OCI-LY3 (cell line): ENCODE results near the gene CHPF.

Experiments
- EZH2phosphoT487 ChIP-seq: fragments of 200-600 bp; shearing (Covaris generic); IDR thresholded peaks from 2 replicates; pipeline ENCODE4 v1.6.1; 2018; ENCODE audit warnings: antibody characterized with exemption, mixed run types, low read depth
- TF ChIP-seq, protein P1 (sequence below): fragments of 200-600, 300-600 bp; sonication (generic); IDR thresholded peaks from 2 replicates; pipeline ENCODE4 v1.5.1; 2014; ENCODE audit warnings: antibody characterized with exemption, low read length, low read depth

DNA sequence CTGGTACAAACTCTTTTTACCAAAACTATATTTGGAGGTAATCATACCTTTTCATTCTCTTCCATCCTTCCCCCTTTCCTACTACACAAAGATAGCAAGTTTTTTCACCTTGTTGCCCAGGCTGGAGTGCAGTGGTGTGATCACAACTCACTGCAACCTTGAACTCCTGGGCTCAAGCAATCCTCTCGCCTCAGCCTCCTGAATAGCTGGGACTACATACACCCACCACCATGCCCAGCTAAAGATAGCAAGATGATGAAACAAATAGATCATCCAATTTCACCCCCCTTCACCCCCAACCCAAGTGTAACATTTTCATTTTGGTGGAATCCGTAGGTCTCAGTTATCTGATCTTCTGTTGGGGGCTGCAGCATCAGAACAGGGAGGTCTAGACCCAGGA is 49.5 kb upstream of the CHPF start:
- TF ChIP-seq, protein P1, sequence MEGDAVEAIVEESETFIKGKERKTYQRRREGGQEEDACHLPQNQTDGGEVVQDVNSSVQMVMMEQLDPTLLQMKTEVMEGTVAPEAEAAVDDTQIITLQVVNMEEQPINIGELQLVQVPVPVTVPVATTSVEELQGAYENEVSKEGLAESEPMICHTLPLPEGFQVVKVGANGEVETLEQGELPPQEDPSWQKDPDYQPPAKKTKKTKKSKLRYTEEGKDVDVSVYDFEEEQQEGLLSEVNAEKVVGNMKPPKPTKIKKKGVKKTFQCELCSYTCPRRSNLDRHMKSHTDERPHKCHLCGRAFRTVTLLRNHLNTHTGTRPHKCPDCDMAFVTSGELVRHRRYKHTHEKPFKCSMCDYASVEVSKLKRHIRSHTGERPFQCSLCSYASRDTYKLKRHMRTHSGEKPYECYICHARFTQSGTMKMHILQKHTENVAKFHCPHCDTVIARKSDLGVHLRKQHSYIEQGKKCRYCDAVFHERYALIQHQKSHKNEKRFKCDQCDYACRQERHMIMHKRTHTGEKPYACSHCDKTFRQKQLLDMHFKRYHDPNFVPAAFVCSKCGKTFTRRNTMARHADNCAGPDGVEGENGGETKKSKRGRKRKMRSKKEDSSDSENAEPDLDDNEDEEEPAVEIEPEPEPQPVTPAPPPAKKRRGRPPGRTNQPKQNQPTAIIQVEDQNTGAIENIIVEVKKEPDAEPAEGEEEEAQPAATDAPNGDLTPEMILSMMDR, result no peak
- TF ChIP-seq EZH2phosphoT487, result no peak
